ENCODE data around the gene LSP1. TPM values are rescaled to one million over a fixed set of nuclear protein-coding genes. Genes with fewer than 3 reads are reported as not detected.
A peak's percentile ranks its signal among the peaks of the same experiment; 100 is the strongest.

LSP1 gene
- total and polyA plus RNA-seq, 2 of the 13 experiments (the other 11 are each of a cell fraction or from before 2014, with no cell fraction given), result 0.59 to 1.00 TPM

- Histone ChIP-seq H3K27ac (ENCODE audit: extremely low read length, insufficient read depth, low read length) (no peak overlapping the region), H3K79me2 (ENCODE audit: insufficient read depth, low read length) (no peaks in the 10 kb centered on the region), H3K4me1 (ENCODE audit: insufficient read depth, low read length) (peaks cover 64% of the 10 kb centered on the region), H4K20me1 (ENCODE audit: insufficient read depth, low read length) (no peaks in the 10 kb centered on the region), H3K4me2 (ENCODE audit: low read depth, low read length) (no peak overlapping the region), H3K9ac (ENCODE audit: insufficient read depth, low read depth, low read length) (no peak overlapping the region), H3K9me3 (ENCODE audit: low read length) (no peaks in the 10 kb centered on the region), H3K4me3 (replicated peaks in 1 of 3; ENCODE audit: insufficient read depth in 1 of 3, low read depth in 2 of 3, low read length in 3 of 3) (no peak overlapping the region), H3K36me3 (replicated peaks in 1 of 2; ENCODE audit: control insufficient read depth in 1 of 2, insufficient read depth in 2 of 2, low read length in 2 of 2) (no peaks in the 10 kb centered on the region), H3K27me3 (ENCODE audit: control insufficient read depth in 1 of 2, insufficient read depth in 2 of 2, low read length in 2 of 2) (peaks cover 0 to 2% of the 10 kb centered on the region in 2 experiments; a peak in 3 of 5 replicates), H2AFZ (ENCODE audit: low read length) (no peak overlapping the region)
- in situ Hi-C loops (cut with HindIII; ENCODE audit: extremely low pct_ligation_motif_present, low pct_unique_long_range_greater_than_20kb), result no loop called here
- DNase-seq (ENCODE audit: low spot score), result no peak
- POLR2A ChIA-PET, result interaction anchor here (1.0 to 1.8 kb wide), 4 partner anchors 8 to 173 kb away, joined by 4 to 9 read pairs (median 6); no protein-coding TSS in a partner anchor
- BruUV-seq (replicated peaks), result no TSS peak
- ATAC-seq, result no peak
- intact Hi-C loops (cut with micrococcal nuclease; ENCODE audit: unreplicated experiment), result no loop called here
- no peak for FAIRE-seq
- CTCF ChIA-PET (ENCODE audit: low intra/inter-chr PET ratio, low total read pairs), result interaction anchor here (1.3 to 4.0 kb wide), 6 partner anchors 120 to 331 kb away, joined by 4 to 56 read pairs (median 10); no protein-coding TSS in a partner anchor
- peak; percentile 60; the same call in 1 of the 2 replicates for TF ChIP-seq ZKSCAN1 (IDR thresholded peaks at IDR 0.05; ENCODE audit: low read length)
- TF ChIP-seq ONECUT2 (CRISPR knock-in tag; IDR thresholded peaks at IDR 0.05), result no peak
- TF ChIP-seq ZNF768 (CRISPR knock-in tag; IDR thresholded peaks at IDR 0.05), result 0 out of 2 replicates have a peak, but pooled peaks have one; percentile 5
- peak; percentile 17; the same call in 1 of the 2 replicates for TF ChIP-seq JUNB (CRISPR knock-in tag; IDR thresholded peaks at IDR 0.05; ENCODE audit: borderline replicate concordance)
- TF ChIP-seq ZNF782 (CRISPR knock-in tag; IDR thresholded peaks at IDR 0.05; ENCODE audit: borderline replicate concordance), result no peak
- 0 out of 2 replicates have a peak, but pooled peaks have one; percentile 10 for TF ChIP-seq ZNF710 (CRISPR knock-in tag; IDR thresholded peaks at IDR 0.05; ENCODE audit: borderline replicate concordance)
- TF ChIP-seq HNRNPLL (IDR thresholded peaks at IDR 0.05; ENCODE audit: low read depth, low read length, poor library complexity, severe bottlenecking), result peak; percentile 0
- 92% methylated on average over 5 of the region's 33 CpGs for WGBS (ENCODE audit: low lambda C conversion rate)
Measured at GRCh38 chr11:1825785-1826451, 27.0 kb upstream of the LSP1 start.

All from HepG2 (cell line).